ENCODE data around the gene CACNA1C.

CACNA1C gene

GRCh38 chr12:2319737-2320506 lies 267.1 kb downstream of the CACNA1C start:
- no peaks in the 10 kb centered on the region for H3K9me3 ChIP-seq (ENCODE audit: low read length)
- no peaks in the 10 kb centered on the region for H3K36me3 ChIP-seq (ENCODE audit: insufficient read depth, low read length)
- no peak overlapping the region for H2AFZ ChIP-seq (ENCODE audit: low read depth, low read length)
- H3K27me3 ChIP-seq (ENCODE audit: insufficient read depth, low read length), result no peaks in the 10 kb centered on the region
- no peak overlapping the region for H3K4me3 ChIP-seq (ENCODE audit: low read length)
- H3K4me1 ChIP-seq (ENCODE audit: insufficient read depth, low read length), result no peaks in the 10 kb centered on the region

- no peak overlapping the region for H3K4me3 ChIP-seq (ENCODE audit: low read length)
- no peaks in the 10 kb centered on the region for H3K4me1 ChIP-seq (ENCODE audit: insufficient read depth, low read length)
- no peak overlapping the region for H2AFZ ChIP-seq (ENCODE audit: low read depth, low read length)
- H3K36me3 ChIP-seq (ENCODE audit: insufficient read depth, low read length), result no peaks in the 10 kb centered on the region
- no peaks in the 10 kb centered on the region for H3K9me3 ChIP-seq (ENCODE audit: low read length)
- H3K27me3 ChIP-seq (ENCODE audit: insufficient read depth, low read length), result no peaks in the 10 kb centered on the region
Observed at GRCh38 chr12:2320841-2321240, 268.1 kb downstream of the CACNA1C start.

- Histone ChIP-seq H3K4me1 (ENCODE audit: insufficient read depth, low read length) (no peaks in the 10 kb centered on the region), H2AFZ (ENCODE audit: low read depth, low read length) (no peak overlapping the region), H3K27me3 (ENCODE audit: insufficient read depth, low read length) (no peaks in the 10 kb centered on the region), H3K4me3 (ENCODE audit: low read length) (no peak overlapping the region), H3K9me3 (ENCODE audit: low read length) (no peaks in the 10 kb centered on the region), H3K36me3 (ENCODE audit: insufficient read depth, low read length) (no peaks in the 10 kb centered on the region)
Observed at GRCh38 chr12:2322554-2323120, 269.9 kb downstream of the CACNA1C start.

- Histone ChIP-seq H3K4me1 (ENCODE audit: insufficient read depth, low read length) (no peaks in the 10 kb centered on the region), H3K9me3 (ENCODE audit: low read length) (no peaks in the 10 kb centered on the region), H3K4me3 (ENCODE audit: low read length) (no peak overlapping the region), H3K36me3 (ENCODE audit: insufficient read depth, low read length) (no peaks in the 10 kb centered on the region), H2AFZ (ENCODE audit: low read depth, low read length) (no peak overlapping the region), H3K27me3 (ENCODE audit: insufficient read depth, low read length) (no peaks in the 10 kb centered on the region)
Observed at GRCh38 chr12:2323532-2324255, 270.9 kb downstream of the CACNA1C start.

- Histone ChIP-seq H3K4me3 (ENCODE audit: low read length) (no peak overlapping the region), H2AFZ (ENCODE audit: low read depth, low read length) (no peak overlapping the region), H3K4me1 (ENCODE audit: insufficient read depth, low read length) (no peaks in the 10 kb centered on the region), H3K36me3 (ENCODE audit: insufficient read depth, low read length) (no peaks in the 10 kb centered on the region), H3K27me3 (ENCODE audit: insufficient read depth, low read length) (no peaks in the 10 kb centered on the region), H3K9me3 (ENCODE audit: low read length) (no peaks in the 10 kb centered on the region)
Observed at GRCh38 chr12:2324387-2324786, 271.6 kb downstream of the CACNA1C start.

GRCh38 chr12:2325519-2325918 lies 272.7 kb downstream of the CACNA1C start:
- Histone ChIP-seq H3K36me3 (ENCODE audit: insufficient read depth, low read length) (no peaks in the 10 kb centered on the region), H3K4me1 (ENCODE audit: insufficient read depth, low read length) (no peaks in the 10 kb centered on the region), H3K9me3 (ENCODE audit: low read length) (no peaks in the 10 kb centered on the region), H2AFZ (ENCODE audit: low read depth, low read length) (no peak overlapping the region), H3K4me3 (ENCODE audit: low read length) (no peak overlapping the region), H3K27me3 (ENCODE audit: insufficient read depth, low read length) (peaks cover 4% of the 10 kb centered on the region)

GRCh38 chr12:2326470-2326869 lies 273.7 kb downstream of the CACNA1C start:
- H3K9me3 ChIP-seq (ENCODE audit: low read length), result no peaks in the 10 kb centered on the region
- no peaks in the 10 kb centered on the region for H3K36me3 ChIP-seq (ENCODE audit: insufficient read depth, low read length)
- peaks cover 4% of the 10 kb centered on the region for H3K27me3 ChIP-seq (ENCODE audit: insufficient read depth, low read length)
- H2AFZ ChIP-seq (ENCODE audit: low read depth, low read length), result no peak overlapping the region
- no peaks in the 10 kb centered on the region for H3K4me1 ChIP-seq (ENCODE audit: insufficient read depth, low read length)
- no peak overlapping the region for H3K4me3 ChIP-seq (ENCODE audit: low read length)

- Histone ChIP-seq H3K36me3 (ENCODE audit: insufficient read depth, low read length) (no peaks in the 10 kb centered on the region), H3K4me1 (ENCODE audit: insufficient read depth, low read length) (no peaks in the 10 kb centered on the region), H2AFZ (ENCODE audit: low read depth, low read length) (no peak overlapping the region), H3K27me3 (ENCODE audit: insufficient read depth, low read length) (peaks cover 4% of the 10 kb centered on the region), H3K4me3 (ENCODE audit: low read length) (no peak overlapping the region), H3K9me3 (ENCODE audit: low read length) (no peaks in the 10 kb centered on the region)
Observed at GRCh38 chr12:2328661-2329060, 275.9 kb downstream of the CACNA1C start.

- no peaks in the 10 kb centered on the region for H3K9me3 ChIP-seq (ENCODE audit: low read length)
- H3K4me3 ChIP-seq (ENCODE audit: low read length), result no peak overlapping the region
- no peak overlapping the region for H2AFZ ChIP-seq (ENCODE audit: low read depth, low read length)
- no peaks in the 10 kb centered on the region for H3K4me1 ChIP-seq (ENCODE audit: insufficient read depth, low read length)
- no peaks in the 10 kb centered on the region for H3K36me3 ChIP-seq (ENCODE audit: insufficient read depth, low read length)
- H3K27me3 ChIP-seq (ENCODE audit: insufficient read depth, low read length), result peaks cover 4% of the 10 kb centered on the region
Observed at GRCh38 chr12:2329661-2330210, 276.9 kb downstream of the CACNA1C start.

GRCh38 chr12:2332236-2332635 lies 279.4 kb downstream of the CACNA1C start:
- H3K9me3 ChIP-seq (ENCODE audit: low read length), result no peaks in the 10 kb centered on the region

GRCh38 chr12:2332947-2333346 lies 280.2 kb downstream of the CACNA1C start:
- no peaks in the 10 kb centered on the region for H3K9me3 ChIP-seq (ENCODE audit: low read length)
- H3K4me1 ChIP-seq (ENCODE audit: insufficient read depth, low read length), result no peaks in the 10 kb centered on the region
- H3K27me3 ChIP-seq (ENCODE audit: insufficient read depth, low read length), result peaks cover 10% of the 10 kb centered on the region
- no peaks in the 10 kb centered on the region for H3K36me3 ChIP-seq (ENCODE audit: insufficient read depth, low read length)
- no peak overlapping the region for H3K4me3 ChIP-seq (ENCODE audit: low read length)
- H2AFZ ChIP-seq (ENCODE audit: low read depth, low read length), result no peak overlapping the region

More at GRCh38 chr12:2332236-2332635, 279.4 kb downstream of the CACNA1C start:
- no peaks in the 10 kb centered on the region for H3K36me3 ChIP-seq (ENCODE audit: insufficient read depth, low read length)
- H2AFZ ChIP-seq (ENCODE audit: low read depth, low read length), result no peak overlapping the region
- H3K27me3 ChIP-seq (ENCODE audit: insufficient read depth, low read length), result peaks cover 4% of the 10 kb centered on the region
- H3K4me3 ChIP-seq (ENCODE audit: low read length), result no peak overlapping the region
- H3K4me1 ChIP-seq (ENCODE audit: insufficient read depth, low read length), result no peaks in the 10 kb centered on the region

- H3K4me3 ChIP-seq (ENCODE audit: low read length), result no peak overlapping the region
- no peak overlapping the region for H2AFZ ChIP-seq (ENCODE audit: low read depth, low read length)
- H3K27me3 ChIP-seq (ENCODE audit: insufficient read depth, low read length), result peaks cover 10% of the 10 kb centered on the region
- H3K9me3 ChIP-seq (ENCODE audit: low read length), result no peaks in the 10 kb centered on the region
- H3K4me1 ChIP-seq (ENCODE audit: insufficient read depth, low read length), result no peaks in the 10 kb centered on the region
- no peaks in the 10 kb centered on the region for H3K36me3 ChIP-seq (ENCODE audit: insufficient read depth, low read length)
Observed at GRCh38 chr12:2333491-2334195, 280.9 kb downstream of the CACNA1C start.

GRCh38 chr12:2334271-2334670 lies 281.5 kb downstream of the CACNA1C start:
- Histone ChIP-seq H3K4me3 (ENCODE audit: low read length) (no peak overlapping the region), H2AFZ (ENCODE audit: low read depth, low read length) (no peak overlapping the region), H3K36me3 (ENCODE audit: insufficient read depth, low read length) (no peaks in the 10 kb centered on the region), H3K9me3 (ENCODE audit: low read length) (no peaks in the 10 kb centered on the region), H3K27me3 (ENCODE audit: insufficient read depth, low read length) (peaks cover 10% of the 10 kb centered on the region), H3K4me1 (ENCODE audit: insufficient read depth, low read length) (no peaks in the 10 kb centered on the region)

Data from neuron (in vitro differentiated cells).